ENCODE data around the gene TJP3.

TJP3 gene

DNA sequence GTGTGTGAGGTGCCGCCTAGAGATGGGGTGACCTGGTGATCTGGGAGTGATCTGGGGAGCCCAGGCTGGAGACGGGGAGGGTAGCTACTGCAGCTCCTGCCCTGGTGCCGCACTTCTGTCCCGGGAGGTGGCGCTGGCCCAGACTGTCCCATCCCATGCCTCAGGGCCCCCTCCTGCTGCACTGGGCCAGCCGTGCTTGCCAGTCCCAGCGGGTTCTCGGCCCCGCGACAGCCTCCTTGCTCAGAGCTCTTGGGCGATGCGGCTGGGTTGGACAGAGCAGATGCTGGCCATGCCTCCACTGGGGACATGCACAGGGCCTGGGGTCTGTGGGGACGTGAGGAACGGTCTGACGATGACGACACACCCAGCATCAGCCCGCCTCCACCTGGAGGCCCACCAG is 61.3 kb downstream of the TJP3 start:
- no peak for DNase-seq (ENCODE audit: low spot score)

DNA sequence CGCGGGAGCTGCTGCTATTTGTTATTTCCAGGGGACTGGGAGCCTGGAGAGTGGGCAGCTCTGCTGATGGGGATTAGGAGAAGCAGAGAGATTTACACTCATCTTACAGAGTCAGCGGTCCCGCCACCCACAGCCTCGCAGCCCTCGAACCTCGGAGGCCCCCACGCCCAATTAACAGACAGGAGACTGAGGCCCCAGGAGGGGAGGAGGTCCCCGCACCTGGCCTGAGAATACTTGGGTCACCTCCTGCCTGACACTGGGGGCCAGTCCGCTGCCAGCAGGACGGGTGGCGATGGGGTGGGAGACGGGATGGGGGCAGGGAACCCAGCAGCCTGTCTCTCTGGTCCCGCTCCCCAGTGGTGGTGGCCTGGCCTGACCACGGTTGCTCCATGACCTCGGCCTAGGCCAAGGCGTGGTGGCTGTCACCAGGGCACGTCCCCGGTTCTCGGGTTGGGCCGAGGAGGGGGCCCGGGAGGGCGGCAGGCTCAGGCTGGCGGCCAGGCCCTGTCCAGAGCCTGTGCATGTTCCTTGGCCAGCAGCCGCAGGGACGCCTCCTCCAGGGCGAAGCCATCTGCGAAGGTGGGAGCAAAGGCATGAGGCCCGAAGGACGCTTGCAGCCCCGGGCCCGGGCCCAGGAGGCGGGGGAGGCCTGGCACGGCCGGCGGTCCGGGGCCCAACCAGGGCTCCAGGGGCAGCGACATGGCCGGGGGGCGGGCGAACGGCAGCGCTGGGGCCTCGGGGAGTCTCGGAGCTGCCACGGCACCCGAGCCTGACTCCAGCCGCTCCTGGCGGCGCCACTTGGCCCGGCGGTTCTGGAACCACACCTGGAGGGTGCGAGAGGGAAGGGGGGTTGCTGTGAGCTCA is 62.2 kb downstream of the TJP3 start:
- peak; percentile 50 for DNase-seq (ENCODE audit: low spot score)

DNA sequence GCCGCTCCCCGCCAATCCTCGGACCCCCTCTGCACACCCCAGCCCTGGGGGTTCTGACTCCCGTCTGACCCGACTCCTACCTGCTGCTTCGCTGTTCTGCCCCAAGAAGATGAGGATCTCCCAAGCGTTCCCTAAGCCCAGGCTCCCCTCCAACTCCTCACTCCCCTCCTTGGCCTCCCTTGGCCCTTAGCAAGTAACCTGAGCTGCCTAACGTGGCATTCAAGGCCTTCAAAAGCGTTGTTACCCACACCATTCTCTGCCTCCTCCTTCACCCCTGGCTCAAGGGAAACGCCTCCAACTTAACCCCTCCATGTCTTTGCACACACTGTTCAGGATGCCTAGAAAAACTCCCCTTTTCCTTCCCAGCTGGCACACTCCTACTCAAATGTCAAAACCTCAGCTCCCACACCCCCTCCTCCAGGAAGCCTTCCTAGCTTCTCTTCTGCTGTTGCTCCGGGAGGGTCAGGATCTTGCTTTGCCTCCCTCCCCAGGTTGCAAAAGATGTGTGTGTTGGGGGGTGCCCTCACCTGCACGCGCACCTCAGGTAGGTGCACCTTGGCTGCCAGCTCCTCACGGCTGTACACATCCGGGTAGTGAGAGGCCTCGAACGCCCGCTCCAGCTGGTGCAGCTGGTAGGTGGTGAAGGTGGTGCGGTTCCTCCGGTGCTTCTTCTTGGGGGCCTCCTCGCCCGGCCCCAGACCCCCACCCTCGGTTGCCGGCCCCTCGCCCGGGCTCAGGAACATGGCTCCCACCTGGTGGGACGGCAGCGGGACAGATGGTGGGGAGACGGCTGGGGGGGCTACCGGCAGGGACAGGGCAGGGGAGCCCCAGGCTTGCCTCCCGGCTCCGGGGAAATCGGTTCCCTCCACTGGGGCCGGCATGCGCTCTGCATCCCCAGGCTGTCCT is 63.1 kb downstream of the TJP3 start:
- no peak for DNase-seq (ENCODE audit: low spot score)

DNA sequence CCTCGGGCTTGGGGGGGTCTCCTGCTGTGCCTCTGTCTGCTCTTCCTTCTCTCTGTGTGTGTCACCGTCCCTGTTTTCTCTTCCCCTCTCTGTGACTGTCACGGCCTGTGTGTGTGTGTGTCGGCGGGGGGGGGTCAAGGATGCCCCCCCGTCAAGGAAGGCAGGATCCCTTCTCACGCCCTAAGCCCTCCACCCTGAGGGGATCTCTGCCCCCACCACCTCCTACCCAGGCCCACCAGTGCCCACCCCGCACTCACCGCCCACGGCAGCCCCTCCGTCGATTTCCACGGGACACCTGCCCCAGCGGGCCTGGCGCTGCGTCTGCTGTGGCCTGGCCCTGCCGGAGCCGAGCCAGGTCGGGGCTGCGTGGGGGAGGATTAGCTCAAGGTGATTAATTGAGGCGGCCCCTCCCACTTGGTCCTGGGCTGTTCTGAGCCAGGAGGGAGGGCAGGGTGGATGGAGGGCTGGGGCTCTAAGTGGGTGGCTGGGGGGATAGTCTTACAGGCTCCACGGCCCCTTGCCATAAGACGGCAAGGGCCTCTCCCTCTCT is 63.8 kb downstream of the TJP3 start, which contains the start of gene RAX2:
Gene RAX2, minus strand, starts transcription at position 323 of the 550 bp plus-strand sequence. CDS start 486 bp downstream, outside the sequence.
- peak; percentile 76 for DNase-seq (ENCODE audit: low spot score)

DNA sequence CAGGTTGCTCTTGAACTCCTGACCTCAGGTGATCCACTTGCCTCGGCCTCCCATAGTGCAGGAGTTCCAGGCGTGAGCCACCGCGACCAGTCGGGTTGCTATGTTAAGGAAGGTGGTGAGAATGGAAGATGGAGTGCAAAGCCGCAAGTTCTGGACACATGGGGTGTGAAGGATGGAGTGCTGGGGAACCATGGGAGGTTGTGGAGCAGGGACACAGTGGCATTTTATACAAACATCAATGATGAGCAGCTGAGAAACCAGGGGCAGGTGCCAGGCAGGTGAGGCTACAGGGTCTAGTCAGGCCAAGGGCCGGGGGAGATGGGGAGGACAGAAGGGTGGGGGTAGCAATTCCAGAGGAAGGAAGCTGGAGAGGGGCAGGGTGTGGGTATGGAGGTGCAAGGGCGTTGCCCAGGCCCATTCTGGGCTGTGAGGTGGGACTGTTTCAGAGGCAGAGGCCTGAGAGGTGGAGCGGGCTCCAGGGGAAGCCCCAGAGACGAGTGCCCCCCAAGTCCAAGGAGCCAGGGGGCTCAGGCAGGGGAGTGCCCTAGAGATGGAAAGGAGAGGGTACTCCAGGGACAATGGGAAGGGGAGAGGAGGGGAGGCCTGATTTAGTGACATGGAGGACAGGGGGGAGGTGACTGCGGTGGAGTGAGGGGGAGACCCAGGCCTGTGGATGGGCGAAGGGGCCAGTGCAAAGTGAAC is 65.8 kb downstream of the TJP3 start:
- no peak for DNase-seq (ENCODE audit: low spot score)

DNA sequence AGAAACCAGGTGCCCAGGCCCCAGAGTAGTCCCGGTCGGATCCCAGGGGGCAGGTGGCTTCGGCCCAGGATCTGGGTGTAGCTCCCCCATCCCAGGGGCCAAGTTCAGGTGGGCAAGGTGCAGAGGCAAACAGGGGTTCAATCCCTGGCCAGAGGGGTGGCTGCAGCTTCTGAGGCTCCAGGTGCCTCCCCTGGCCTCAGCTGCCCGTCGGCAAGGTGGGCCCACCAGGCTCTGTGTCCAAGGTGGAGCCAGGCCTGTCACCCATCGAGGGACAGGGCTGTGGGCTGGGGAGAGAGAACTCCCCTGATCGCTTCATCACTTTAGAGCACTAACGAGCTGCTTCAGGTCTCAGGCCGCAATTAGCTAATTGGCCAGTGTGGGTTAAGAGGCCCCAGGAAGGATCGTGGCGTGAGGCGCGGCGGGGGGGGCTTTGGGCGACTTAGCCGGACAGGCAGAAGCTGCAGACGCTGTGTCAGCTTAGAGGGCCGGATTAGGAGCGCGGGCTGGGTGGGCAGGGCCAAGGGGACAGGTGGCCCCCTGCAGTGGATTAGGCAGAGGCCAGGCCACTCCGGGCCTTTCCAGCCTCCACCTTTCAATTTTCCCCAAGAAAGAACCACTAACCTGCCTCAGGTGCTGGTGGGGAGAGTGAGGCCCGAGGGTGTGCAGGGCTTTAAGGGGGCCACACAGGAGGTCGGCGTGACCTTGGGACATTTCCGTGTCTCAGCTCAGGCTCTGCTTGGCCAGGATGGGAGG is 66.6 kb downstream of the TJP3 start:
- no peak for DNase-seq (ENCODE audit: low spot score)

DNA sequence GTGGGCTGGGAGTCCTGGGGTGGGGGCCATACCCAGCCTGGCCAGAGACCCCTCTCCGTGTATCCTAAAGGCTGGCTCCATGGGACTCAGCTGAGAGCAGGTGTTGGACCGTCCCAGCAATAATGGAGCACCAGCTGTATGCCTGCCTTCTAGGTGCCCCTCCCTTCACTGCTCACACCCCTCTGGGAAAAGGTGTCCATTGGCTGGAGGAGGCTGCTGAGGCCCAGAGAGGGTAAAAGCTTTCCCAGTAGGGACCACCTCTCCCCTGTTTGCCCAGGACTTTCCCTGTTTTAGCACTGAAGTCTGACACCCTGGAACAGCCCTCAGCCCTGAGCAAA is 67.2 kb downstream of the TJP3 start:
- no peak for DNase-seq (ENCODE audit: low spot score)

DNA sequence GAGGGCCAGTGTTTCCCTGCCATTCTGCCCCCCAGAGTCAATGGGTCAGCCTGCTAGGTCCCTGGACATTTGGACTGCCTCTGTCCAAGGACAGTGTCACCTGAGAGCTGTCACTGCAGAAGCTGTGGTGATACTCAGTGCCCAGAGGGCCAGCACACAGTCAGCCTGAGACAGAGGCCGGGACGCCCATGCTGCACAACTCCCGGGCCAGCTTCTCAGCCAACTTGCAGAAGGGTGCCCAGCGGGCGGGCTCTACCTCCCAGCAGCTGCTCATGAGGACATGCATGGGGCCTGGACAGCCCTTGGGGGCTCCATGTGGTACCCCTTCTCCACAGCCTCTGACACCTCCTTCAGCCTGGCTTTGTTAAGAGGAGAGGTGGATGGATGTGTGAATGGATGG is 67.6 kb downstream of the TJP3 start:
- DNase-seq (ENCODE audit: low spot score) = no peak

DNA sequence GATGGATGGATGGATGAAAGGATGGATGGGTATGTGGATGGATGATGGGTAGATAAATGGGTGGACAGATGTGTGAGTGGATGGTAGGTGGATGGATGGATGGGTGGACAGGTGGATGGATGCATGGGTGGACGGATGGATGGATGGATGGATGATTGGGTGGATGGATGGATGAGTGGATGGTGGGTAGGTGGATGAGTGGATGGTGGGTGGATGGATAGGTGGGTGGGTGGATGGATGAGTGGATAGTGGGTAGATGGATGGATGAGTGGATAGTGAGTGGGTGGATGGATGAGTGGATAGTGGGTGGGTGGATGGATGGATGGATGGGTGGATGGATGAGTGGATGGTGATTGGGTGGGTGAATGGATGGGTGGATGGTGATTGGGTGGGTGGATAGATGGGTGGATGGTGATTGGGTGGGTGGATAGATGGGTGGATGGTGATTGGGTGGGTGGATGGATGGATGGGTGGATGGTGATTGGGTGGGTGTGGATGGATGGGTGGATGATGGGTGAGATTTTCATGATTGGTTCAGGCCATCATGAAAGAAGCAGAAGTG is 68.4 kb downstream of the TJP3 start:
- DNase-seq (ENCODE audit: low spot score) = no peak

DNA sequence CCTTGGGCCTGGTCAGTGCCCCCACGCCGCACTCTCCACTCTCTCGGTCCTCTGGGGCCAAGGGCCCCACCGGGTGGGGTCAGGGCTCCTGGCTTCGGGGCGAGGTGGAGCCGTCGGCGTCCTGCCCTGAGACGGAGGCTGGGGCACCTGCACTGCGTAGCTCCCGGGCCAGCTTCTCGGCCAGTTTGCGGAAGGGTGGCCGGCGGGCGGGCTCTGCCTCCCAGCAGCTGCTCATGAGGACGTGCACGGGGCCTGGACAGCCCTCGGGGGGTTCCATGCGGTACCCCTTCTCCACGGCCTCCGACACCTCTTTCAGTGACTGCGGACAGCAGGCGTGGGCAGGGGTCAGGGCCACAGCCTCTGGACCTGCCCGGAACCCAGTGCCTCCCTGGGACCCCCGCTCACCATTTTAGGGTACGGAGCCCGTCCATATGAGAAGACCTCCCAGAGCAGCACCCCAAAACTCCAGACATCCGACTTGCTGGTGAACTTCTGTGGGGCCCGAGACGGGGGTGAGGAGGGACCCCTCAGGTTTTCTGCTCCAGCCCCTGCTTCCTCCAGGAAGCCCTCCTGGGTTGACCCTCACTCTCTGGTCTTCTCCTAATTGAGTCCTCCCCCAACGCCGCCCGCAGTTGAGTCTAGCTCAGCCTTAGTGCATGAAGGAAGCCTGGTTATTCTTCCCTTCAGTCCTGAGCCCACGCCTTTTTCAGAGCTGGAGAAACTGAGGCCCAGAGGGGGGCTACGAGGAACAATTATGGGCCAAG is 70.1 kb downstream of the TJP3 start:
- DNase-seq (ENCODE audit: low spot score) = no peak

DNA sequence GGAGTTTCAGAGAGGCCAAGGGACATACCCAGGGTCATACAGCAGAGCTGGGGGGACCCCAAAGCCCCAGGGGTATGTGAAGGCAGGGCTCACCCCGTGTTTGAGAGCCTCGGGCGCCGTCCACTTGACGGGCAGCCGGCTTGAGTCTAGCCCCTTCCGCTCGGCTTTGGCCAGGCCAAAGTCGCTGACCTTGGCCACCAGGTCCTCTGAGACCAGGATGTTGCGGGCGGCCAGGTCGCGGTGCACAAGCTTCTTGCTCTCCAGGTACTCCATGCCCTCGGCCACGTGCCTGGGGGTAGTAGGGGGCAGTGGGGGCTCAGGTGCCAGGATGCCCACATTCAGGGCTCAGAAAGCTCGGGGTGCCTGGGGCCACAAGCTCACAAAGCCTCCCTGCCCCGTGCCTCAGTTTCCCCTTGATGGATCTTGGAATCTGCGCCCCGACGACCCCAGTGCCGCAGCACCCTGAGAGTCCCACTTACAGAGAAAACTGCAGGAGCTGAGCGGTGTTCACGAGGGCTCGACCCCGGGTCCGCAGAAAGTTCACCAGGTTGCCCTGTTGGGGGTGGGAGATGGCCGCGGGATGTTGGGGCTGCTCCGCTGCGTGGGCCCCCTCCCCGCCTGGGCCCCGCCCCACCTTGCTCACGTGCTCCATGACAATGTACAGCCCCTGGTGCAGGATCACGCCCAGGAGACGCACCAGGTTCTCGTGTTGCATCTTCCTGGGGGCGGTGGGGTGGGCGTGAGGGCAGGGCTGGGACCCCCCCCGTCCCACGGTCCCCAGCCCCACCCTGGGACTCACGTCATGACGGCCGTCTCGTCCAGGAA is 70.9 kb downstream of the TJP3 start:
- peak; percentile 40 for DNase-seq (ENCODE audit: low spot score)

DNA sequence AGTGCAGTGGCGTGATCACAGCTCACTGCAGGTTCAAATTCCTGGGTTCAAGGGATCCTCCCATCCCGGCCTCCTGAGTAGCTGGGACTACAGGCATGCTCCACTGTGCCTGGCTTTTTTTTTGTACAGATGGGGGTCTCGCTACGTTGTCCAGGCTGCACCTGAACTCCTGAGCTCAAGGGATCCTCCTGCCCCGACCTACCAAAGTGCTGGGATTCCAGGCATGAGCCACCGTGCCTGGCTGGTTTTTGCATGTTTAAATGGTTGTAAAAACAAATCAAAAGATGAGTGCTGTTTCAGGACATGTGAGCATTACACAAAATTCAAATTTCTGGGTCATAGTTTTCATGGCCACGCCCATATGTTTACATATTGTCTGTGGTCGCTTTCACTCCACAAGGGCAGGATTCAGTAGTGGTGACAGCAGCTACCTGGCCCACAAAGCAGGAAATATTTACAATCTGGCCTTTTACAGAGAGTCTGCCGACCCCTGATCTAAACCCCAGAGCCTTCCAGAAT is 72.7 kb downstream of the TJP3 start:
- DNase-seq (ENCODE audit: low spot score) = no peak

DNA sequence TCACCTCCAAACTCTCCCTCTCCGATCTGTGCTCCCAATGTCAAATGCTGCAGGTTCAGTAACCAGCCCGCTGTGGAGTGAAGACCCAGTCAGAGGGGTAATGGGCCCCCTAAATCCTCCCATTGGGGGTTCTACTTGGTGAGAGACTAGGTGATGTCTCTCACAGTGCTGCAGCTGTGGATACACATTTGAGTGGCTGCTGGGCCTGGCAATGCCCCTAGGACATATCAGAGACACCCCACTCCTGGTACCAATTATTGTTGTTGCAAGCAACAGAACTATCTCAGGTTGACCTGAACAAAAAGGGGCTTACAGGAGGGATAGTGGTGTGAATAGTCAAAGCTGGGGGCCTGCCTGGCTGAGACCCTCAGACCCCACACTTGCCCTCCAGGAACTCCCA is 73.4 kb downstream of the TJP3 start:
- DNase-seq (ENCODE audit: low spot score) = no peak

DNA sequence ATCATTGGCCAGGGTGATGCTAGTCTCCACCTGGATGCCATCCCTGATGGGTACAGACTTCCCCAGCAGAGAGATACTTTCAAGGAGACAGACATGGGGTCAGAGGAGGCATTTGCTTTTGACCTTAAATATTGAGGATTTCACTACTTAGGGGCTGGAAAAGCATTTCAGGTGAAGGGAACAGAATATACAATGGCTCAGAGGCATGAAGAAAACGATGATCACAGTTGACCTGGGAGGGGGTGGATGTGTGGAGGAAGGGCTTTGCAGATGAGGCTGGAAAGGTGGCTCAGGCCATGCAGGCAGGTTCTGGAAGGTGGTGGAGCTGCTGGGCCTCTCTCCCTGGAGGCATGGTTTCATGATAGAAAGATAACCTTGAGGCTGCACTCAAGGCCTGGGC is 74.1 kb downstream of the TJP3 start:
- no peak for DNase-seq (ENCODE audit: low spot score)

DNA sequence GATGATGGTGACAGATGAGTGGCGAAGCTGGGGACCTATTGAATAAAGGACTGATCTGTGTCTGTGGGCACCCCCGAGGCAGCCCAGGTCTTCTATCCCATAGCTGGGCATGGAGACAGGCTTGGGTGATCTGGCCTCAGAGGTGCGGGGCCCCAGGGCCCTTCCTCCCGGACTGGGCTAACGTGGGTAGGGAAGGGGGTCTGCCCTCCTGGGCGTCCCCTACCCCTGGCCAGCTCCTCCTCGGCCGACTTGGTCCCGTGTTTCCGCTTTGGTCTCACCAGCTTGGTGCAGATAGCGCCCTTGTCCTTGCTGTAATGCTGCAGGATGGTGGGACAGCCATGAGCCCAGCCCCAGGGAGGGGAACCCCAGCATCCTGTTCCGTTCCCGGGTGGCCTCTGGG is 74.7 kb downstream of the TJP3 start:
- DNase-seq (ENCODE audit: low spot score) = no peak

DNA sequence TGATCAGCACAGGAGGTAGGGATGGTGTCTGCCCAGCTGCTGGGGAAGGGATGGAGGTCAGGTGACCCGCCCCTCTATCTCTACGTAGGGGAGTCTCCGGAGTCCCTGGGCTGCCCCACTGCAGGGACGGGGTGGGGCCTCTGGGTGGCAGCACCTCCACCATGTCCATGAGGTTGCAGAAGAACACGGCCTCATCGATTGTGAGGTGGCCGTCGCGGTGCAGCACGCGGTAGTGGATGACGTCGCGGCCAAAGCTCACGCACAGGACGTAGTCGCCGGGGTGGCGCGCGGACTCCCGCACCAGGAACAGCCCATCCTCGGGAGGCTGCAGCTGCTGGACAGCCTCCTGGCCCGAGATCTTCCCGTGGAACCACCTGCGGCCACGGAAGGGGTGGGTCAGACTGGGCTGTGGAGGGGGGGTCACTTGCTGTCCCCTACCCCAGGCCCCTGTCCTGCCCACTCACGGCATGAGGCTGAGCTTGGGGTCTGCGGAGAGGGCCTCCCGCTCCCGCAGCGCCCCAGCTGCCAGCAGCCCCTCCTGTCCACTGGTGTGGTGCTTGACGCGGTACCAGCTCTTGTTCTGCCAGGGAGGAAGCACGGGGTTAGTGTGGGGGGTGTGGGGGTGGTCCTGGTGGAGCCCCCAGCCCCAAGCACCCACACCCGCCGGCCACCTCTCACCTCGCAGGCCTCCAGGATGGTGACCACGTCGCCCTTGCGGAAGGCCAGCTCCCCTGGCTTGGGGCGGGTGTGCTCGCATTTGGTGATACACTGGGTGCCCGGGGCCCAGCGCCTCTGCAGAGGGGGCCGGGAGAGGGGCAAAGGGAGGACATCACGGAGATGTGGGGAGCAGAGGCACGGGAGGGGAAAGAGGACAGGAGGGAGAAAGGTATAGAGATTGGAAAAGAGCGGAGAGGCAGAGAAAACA is 75.7 kb downstream of the TJP3 start:
- peak; percentile 63 for DNase-seq (ENCODE audit: low spot score)

DNA sequence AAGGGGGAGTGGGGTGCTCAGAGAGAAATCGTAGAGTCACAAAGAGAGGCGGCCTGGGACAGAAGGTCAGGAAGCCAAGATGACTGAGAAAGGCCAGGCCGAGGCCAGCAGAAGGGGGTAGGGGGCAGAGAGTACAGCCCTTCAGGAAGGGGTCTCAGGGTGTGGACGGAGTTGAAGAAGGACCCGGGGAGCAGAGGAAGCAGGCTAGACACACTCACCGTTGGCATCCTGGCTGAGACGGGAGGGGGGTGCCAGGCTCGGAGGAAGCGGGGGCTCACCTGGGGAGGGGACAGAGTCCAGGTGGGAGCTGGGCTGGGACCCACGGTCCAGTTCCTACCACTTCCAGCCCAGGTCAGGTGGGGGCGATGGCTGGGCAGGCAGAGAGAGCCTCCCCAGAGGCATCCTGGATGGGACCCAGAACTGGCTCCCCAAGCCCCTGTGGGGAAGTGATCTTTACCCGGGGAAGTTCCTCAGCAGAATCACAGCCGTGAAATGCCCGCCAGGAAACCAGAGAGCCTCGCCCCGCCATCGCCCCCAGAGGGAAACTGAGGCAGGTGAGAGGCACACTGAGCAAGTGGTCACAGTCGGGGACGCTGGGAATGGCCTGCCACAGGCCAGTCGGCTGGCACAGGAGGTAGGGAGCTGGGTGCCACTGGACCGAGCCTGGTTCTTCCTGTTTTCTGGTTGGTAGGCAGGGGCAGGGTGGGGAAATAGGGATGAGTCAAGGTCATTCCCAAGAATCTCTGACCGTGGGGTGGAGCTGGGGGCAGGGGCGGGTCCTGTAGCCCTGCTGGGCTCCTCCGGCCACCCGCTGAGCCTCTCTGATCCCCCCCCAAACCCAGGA is 76.6 kb downstream of the TJP3 start:
- DNase-seq (ENCODE audit: low spot score) = peak; percentile 43

All from D341Med (cell line).